GM12891 (cell line): ENCODE data around the gene CYP2W1.

ENCODE experiments used
- DNase-seq: peaks from one replicate; pipeline ENCODE4 v3.0.0; 2011; ENCODE audit warnings: low spot score; ENCODE audit not compliant: insufficient read length
- FAIRE-seq: peaks from 2 replicates; lab custom pipeline; 2011; peaks lifted over from hg19 to GRCh38; lab: Jason Lieb, UNC
- PAX5 ChIP-seq: IDR thresholded peaks from 2 replicates; pipeline ENCODE4 v1.6.1; 2011; ENCODE audit warnings: low read length, moderate library complexity, mild to moderate bottlenecking; ENCODE audit not compliant: insufficient read depth, severe bottlenecking
- POLR2A ChIP-seq: IDR thresholded peaks from 2 replicates; pipeline ENCODE4 v1.6.1; 2011; ENCODE audit warnings: low read depth, low read length, control low read depth
- POLR2AphosphoS5 ChIP-seq: IDR thresholded peaks from 2 replicates; pipeline ENCODE4 v1.6.1; 2011; ENCODE audit warnings: low read depth, low read length, control low read depth
- POU2F2 ChIP-seq: IDR thresholded peaks from 2 replicates; pipeline ENCODE4 v1.6.1; 2011; ENCODE audit warnings: low read depth, mild to moderate bottlenecking, control low read depth, low read length, moderate library complexity
- SPI1 ChIP-seq: IDR thresholded peaks from 2 replicates; pipeline ENCODE4 v1.6.1; 2011; ENCODE audit warnings: low read depth, low read length, control low read depth
- TAF1 ChIP-seq: IDR thresholded peaks from 2 replicates; pipeline ENCODE4 v1.6.1; 2011; ENCODE audit warnings: low read depth, low read length, control low read depth

Gene CYP2W1

DNA sequence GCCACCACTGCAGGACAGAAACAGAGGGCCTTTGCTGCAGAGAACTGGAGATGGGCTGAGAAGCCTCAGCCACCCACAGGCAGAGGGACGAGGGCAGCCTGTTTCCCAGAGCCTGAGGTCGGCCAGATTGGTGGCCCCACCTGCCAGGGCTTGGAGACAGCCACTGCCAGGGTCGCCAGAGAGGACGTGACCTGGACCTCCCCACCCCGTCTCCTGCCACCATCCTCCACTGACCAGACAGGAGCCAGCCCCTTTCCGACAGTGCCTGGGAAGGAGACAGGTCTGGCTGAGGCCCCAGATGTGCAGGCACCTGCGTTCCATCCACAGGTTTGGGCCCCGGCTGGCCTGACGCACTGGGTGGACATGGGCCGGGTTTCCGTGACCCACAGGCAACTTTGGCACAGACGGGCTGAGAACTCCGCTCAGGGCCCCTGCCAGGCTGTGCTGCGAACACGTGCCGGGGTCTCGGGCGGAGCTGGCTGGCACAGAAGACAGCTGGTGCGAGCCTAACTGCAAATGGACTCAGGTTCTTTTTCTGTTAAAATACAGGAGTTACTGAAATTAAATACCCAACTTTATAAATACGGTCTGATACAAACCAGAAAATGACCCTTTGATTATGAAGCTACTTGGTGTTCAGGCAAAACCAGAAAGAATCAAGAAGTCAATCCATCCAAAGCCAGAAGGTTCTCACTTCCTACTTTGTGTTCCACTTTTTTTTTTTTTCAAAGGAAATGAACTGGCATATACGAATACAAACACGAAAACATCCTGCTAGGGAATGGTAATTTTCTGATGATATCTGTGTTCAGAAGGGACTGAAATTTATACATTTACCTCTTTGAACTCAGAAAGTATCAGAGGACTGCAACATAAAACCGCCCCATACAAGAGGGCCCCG, 14.5 kb upstream of the CYP2W1 start:
- FAIRE-seq, result no peak
- DNase-seq, result no peak
- no peak; the same call in 1 of the 2 replicates for TF ChIP-seq POLR2A
- TF ChIP-seq SPI1, result no peak
- no peak for TF ChIP-seq TAF1
- no peak for TF ChIP-seq POLR2AphosphoS5
- TF ChIP-seq POU2F2, result no peak
- TF ChIP-seq PAX5, result no peak

DNA sequence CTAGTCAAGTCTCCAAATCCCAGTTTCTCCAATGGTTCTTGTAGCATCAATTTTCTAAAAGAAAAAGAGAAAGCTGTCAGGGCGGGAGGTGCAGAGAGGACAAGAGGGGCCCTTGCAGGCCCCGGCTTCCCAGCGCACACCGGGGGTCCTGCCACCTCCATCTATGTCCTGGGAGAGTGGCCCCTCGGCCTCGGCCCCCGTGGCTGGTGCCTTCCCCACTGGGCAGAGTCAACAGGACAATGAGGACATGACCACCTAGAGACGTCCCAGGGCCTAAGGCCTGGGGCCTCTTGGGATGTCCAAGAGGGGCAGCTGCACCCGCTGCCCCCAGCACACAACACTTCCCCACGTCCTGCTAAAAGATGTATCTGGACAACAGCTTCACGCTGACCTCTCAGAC, 13.6 kb upstream of the CYP2W1 start:
- TF ChIP-seq POU2F2 (no peak), TAF1 (no peak), PAX5 (no peak), POLR2AphosphoS5 (no peak), POLR2A (no peak), SPI1 (no peak)
- FAIRE-seq (no peak), DNase-seq (no peak)

- no peak for FAIRE-seq
Measured at GRCh38 chr7:970744-971143, 12.2 kb upstream of the CYP2W1 start.

DNA sequence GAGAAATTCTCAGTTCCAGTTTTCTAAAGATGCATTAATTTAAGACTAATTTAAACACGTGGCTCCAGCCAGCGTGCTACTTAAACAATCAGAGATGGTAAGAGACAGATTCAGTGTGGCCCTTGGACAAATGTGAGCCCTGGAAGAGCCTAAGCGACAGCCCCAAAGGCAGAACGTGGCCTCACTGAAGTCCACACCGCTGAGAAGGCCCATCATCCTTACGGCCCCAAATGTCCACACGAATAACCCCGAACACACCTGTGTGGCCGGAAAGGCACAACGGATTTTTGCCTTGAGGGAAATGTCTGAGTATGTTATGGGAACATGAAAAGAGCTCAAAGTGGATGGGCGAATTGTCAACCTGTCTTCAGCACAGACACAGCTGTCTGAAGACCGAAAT, 10.9 kb upstream of the CYP2W1 start:
- DNase-seq (no peak), FAIRE-seq (no peak)
- no peak for TF ChIP-seq TAF1
- no peak for TF ChIP-seq PAX5
- no peak for TF ChIP-seq SPI1
- TF ChIP-seq POU2F2, result no peak
- TF ChIP-seq POLR2AphosphoS5, result no peak
- TF ChIP-seq POLR2A, result no peak

More at GRCh38 chr7:970744-971143, 12.2 kb upstream of the CYP2W1 start:
- TF ChIP-seq POLR2AphosphoS5 (no peak), PAX5 (no peak), POLR2A (no peak), SPI1 (no peak), POU2F2 (no peak), TAF1 (no peak)
- no peak for DNase-seq

GRCh38 chr7:972676-973309, 10.2 kb upstream of the CYP2W1 start:
- FAIRE-seq (no peak), DNase-seq (no peak)
- TF ChIP-seq TAF1, result no peak
- TF ChIP-seq POLR2A, result no peak
- no peak for TF ChIP-seq SPI1

DNA sequence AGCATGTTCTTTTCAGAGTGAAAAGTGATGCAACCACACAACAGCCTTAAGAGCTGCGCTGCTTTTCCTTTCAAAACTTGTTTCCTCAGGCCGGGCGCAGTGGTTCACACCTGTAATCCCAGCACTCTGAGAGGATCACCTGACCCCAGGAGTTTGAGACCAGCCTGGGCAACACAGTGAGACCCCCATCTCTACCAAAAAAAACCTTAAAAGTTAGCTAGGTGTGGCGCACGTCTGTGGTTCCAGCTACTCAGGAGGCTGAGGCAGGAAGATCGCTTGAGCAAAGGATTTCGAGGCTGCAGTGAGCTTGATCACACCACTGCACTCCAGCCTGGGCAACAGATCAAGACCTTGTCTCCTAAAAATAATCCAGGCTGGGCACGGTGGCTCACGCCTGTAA, 9.7 kb upstream of the CYP2W1 start:
- DNase-seq (no peak), FAIRE-seq (no peak)
- TF ChIP-seq TAF1 (no peak), PAX5 (no peak), POU2F2 (no peak)

DNA sequence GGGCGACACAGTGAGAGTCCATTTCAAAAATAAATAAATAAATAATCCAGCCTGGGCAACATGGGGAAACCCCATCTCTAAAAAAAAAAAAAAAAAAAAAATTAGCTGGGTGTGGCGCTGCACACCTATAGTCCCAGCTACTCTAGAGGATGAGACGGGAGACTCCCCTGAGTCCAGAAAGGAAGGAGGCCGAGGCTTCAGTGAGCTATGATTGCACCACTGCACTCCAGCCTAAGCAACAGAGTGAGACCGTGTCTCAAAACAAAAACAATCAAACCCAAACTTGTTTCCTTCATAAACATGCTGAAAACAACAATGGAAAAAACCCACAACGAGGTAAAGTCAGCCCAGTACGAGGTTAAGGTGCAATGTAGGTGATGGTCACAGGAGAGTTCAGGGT, 8.8 kb upstream of the CYP2W1 start:
- DNase-seq, result no peak
- no peak for TF ChIP-seq POLR2AphosphoS5
- TF ChIP-seq PAX5, result no peak
- no peak for TF ChIP-seq TAF1
- no peak for TF ChIP-seq SPI1
- TF ChIP-seq POU2F2, result no peak
- no peak for TF ChIP-seq POLR2A
- no peak for FAIRE-seq

GRCh38 chr7:974820-975681, 7.9 kb upstream of the CYP2W1 start, which contains the start of gene COX19:
Gene COX19 (minus strand): TSS chr7:975549. CDS start chr7:975509, 40 bp downstream.
- TF ChIP-seq POLR2AphosphoS5, result peak; percentile 89
- peak; percentile 59; the same call in 1 of the 2 replicates for TF ChIP-seq TAF1
- peak; percentile 49 for TF ChIP-seq PAX5
- TF ChIP-seq POU2F2, result no peak
- TF ChIP-seq POLR2A, result peak; percentile 65
- TF ChIP-seq SPI1, result no peak
- FAIRE-seq (peak; percentile 81), DNase-seq (peak; percentile 93)

GRCh38 chr7:975702-976473, 7.1 kb upstream of the CYP2W1 start:
- DNase-seq (no peak), FAIRE-seq (no peak)
- TF ChIP-seq PAX5 (no peak), POLR2A (no peak), POLR2AphosphoS5 (no peak), POU2F2 (no peak), TAF1 (no peak), SPI1 (no peak)
